ENCODE results near the gene SLC26A4. TPM values are rescaled to one million over a fixed set of nuclear protein-coding genes. Genes with fewer than 3 reads are reported as not detected.

Gene SLC26A4
- total and polyA plus RNA-seq, 9 of the 15 experiments (the other 6 are each of a cell fraction or from before 2014, with no cell fraction given), result 0.09 to 1.2 (median 0.33) TPM

- TF ChIP-seq TCF3 (CRISPR knock-in tag; IDR thresholded peaks at IDR 0.05) (no peak; the same call in none of the 2 replicates), ZMIZ1 (IDR thresholded peaks at IDR 0.05; ENCODE audit: low read depth in 2 of 2, low read length in 2 of 2) (peak in 1 of 2 experiments; percentile 78; a peak in 2 of 4 replicates), CBX5 (IDR thresholded peaks at IDR 0.05; ENCODE audit: borderline replicate concordance, low read depth) (no peak; the same call in 1 of the 2 replicates), CREB3L1 (IDR thresholded peaks at IDR 0.05; ENCODE audit: borderline replicate concordance, low read depth) (peak; percentile 93), TARDBP (IDR thresholded peaks at IDR 0.05) (no peak; the same call in none of the 2 replicates), FOSL1 (tag; conservative IDR thresholded peaks at IDR 0.05) (peak; percentile 68), CBFA2T3 (IDR thresholded peaks at IDR 0.05) (0 out of 2 replicates have a peak, but pooled peaks have one; percentile 35), POLR2AphosphoS5 (IDR thresholded peaks at IDR 0.05; ENCODE audit: control insufficient read depth, insufficient read depth, low read depth, low read length) (peak; percentile 90), SMARCE1 (IDR thresholded peaks at IDR 0.05) (peak; percentile 20; the same call in 1 of the 2 replicates), EP400 (IDR thresholded peaks at IDR 0.05) (peak; percentile 97), PPARD (CRISPR knock-in tag; IDR thresholded peaks at IDR 0.05) (no peak), PHF20 (IDR thresholded peaks at IDR 0.05; ENCODE audit: partially characterized antibody) (peak; percentile 98), CEBPB (tag; IDR thresholded peaks at IDR 0.05) (no peak), RBM17 (IDR thresholded peaks at IDR 0.05; ENCODE audit: borderline replicate concordance, low read depth, low read length) (no peak), SFPQ (IDR thresholded peaks at IDR 0.05; ENCODE audit: low read depth, low read length) (no peak), HLTF (IDR thresholded peaks at IDR 0.05) (0 out of 2 replicates have a peak, but pooled peaks have one; percentile 20)
- TF ChIP-seq, protein P1, sequence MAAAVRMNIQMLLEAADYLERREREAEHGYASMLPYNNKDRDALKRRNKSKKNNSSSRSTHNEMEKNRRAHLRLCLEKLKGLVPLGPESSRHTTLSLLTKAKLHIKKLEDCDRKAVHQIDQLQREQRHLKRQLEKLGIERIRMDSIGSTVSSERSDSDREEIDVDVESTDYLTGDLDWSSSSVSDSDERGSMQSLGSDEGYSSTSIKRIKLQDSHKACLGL (CRISPR knock-in tag; IDR thresholded peaks at IDR 0.05; ENCODE audit: borderline replicate concordance, poor library complexity, severe bottlenecking), result peak; percentile 3
- TF ChIP-seq, protein P2, sequence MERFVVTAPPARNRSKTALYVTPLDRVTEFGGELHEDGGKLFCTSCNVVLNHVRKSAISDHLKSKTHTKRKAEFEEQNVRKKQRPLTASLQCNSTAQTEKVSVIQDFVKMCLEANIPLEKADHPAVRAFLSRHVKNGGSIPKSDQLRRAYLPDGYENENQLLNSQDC (CRISPR knock-in tag; IDR thresholded peaks at IDR 0.05), result no peak
- TF ChIP-seq, protein P3, sequence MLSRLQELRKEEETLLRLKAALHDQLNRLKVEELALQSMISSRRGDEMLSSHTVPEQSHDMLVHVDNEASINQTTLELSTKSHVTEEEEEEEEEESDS (CRISPR knock-in tag; IDR thresholded peaks at IDR 0.05), result no peak
Observed at GRCh38 chr7:107743567-107744344, 83.1 kb downstream of the SLC26A4 start, which contains the start of gene CBLL1 (continued).
